Measurements from ENCODE around the gene FBRS. TPM values are rescaled to one million over a fixed set of nuclear protein-coding genes. Genes with fewer than 3 reads are reported as not detected.

Gene FBRS
- total and polyA plus RNA-seq, 2 of the 13 experiments (the other 11 are each of a cell fraction or from before 2014, with no cell fraction given): 13.7 to 16.2 TPM

DNA sequence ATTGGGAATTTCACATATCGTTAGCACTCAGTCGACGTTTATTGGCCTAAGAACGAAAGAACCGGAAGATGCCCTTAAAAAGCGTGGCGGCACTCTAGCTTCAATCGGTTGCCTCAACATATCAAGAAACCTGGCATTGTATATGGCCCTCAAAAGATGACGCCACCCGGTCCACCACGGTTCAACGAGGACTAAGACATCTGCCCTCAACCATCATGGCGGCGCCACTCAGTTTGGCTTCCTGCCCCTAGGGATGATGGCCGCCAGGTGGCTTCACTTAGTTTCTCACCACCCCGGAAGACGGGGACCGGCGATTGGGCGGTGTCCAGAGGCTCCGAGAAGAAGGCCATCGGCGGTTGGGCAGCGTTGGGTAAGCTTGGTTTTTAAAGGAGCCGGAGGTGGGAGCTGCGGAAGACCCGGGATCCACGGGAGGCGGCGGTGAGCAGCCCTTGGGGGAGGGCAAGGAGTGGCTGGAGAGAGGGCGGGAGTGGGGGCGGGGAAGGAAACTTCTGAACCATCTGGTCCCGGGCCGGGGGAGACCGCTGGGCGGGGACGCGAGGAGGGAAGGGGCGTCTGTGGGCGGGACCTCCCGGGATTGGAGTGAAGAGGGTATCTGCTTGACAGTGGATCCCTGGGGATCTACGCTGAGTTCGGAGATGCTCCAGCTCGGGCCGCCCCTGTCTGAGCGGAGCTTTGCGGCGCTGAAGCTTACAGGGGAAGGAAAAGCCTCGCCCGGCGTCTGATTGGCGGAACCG is 7.7 kb upstream of the FBRS start, which contains the start of gene PRR14 (continued):
- TF ChIP-seq PBX2 (CRISPR knock-in tag; IDR thresholded peaks at IDR 0.05) (no peak), BATF2 (CRISPR knock-in tag; IDR thresholded peaks at IDR 0.05) (no peak), MNT (IDR thresholded peaks at IDR 0.05) (no peak), RARG (CRISPR knock-in tag; IDR thresholded peaks at IDR 0.05; ENCODE audit: low read depth) (peak; percentile 84; the same call in 1 of the 2 replicates), RFX1 (IDR thresholded peaks at IDR 0.05) (no peak), KLF11 (CRISPR knock-in tag; IDR thresholded peaks at IDR 0.05) (peak; percentile 76), MXD4 (CRISPR knock-in tag; IDR thresholded peaks at IDR 0.05) (no peak), PRMT3 (CRISPR knock-in tag; IDR thresholded peaks at IDR 0.05; ENCODE audit: borderline replicate concordance, low read depth) (no peak), REST (IDR thresholded peaks at IDR 0.05; ENCODE audit: borderline replicate concordance in 1 of 2, low read depth in 1 of 2, low read length in 2 of 2) (no peak), HMG20A (CRISPR knock-in tag; IDR thresholded peaks at IDR 0.05; ENCODE audit: borderline replicate concordance) (no peak), JUNB (CRISPR knock-in tag; IDR thresholded peaks at IDR 0.05; ENCODE audit: borderline replicate concordance) (no peak), ZNF678 (CRISPR knock-in tag; IDR thresholded peaks at IDR 0.05) (no peak), KAT2B (IDR thresholded peaks at IDR 0.05; ENCODE audit: borderline replicate concordance, low read depth, low read length) (no peak), NFIC (IDR thresholded peaks at IDR 0.05; ENCODE audit: low read length) (no peak), BRCA1 (CRISPR knock-in tag; IDR thresholded peaks at IDR 0.05) (no peak)
- TF ChIP-seq, protein P1, sequence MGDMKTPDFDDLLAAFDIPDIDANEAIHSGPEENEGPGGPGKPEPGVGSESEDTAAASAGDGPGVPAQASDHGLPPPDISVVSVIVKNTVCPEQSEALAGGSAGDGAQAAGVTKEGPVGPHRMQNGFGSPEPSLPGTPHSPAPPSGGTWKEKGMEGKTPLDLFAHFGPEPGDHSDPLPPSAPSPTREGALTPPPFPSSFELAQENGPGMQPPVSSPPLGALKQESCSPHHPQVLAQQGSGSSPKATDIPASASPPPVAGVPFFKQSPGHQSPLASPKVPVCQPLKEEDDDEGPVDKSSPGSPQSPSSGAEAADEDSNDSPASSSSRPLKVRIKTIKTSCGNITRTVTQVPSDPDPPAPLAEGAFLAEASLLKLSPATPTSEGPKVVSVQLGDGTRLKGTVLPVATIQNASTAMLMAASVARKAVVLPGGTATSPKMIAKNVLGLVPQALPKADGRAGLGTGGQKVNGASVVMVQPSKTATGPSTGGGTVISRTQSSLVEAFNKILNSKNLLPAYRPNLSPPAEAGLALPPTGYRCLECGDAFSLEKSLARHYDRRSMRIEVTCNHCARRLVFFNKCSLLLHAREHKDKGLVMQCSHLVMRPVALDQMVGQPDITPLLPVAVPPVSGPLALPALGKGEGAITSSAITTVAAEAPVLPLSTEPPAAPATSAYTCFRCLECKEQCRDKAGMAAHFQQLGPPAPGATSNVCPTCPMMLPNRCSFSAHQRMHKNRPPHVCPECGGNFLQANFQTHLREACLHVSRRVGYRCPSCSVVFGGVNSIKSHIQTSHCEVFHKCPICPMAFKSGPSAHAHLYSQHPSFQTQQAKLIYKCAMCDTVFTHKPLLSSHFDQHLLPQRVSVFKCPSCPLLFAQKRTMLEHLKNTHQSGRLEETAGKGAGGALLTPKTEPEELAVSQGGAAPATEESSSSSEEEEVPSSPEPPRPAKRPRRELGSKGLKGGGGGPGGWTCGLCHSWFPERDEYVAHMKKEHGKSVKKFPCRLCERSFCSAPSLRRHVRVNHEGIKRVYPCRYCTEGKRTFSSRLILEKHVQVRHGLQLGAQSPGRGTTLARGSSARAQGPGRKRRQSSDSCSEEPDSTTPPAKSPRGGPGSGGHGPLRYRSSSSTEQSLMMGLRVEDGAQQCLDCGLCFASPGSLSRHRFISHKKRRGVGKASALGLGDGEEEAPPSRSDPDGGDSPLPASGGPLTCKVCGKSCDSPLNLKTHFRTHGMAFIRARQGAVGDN (CRISPR knock-in tag; IDR thresholded peaks at IDR 0.05): peak; percentile 75
- TF ChIP-seq, protein P2, sequence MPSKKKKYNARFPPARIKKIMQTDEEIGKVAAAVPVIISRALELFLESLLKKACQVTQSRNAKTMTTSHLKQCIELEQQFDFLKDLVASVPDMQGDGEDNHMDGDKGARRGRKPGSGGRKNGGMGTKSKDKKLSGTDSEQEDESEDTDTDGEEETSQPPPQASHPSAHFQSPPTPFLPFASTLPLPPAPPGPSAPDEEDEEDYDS (CRISPR knock-in tag; IDR thresholded peaks at IDR 0.05): peak; percentile 86
